Heart right ventricle (tissue), 16 donors: ENCODE results near the gene EARS2. TPM values are rescaled to one million over a fixed set of nuclear protein-coding genes. Genes with fewer than 3 reads are reported as not detected.

Experiments
- ATAC-seq, 8 donors: fragments of 200-7000 bp; cut with Tn5 transposase; one replicate each; pipeline ENCODE4 v1.9.1; 2020; ENCODE audit warnings: mild to moderate bottlenecking in 8 of 8, moderate library complexity in 8 of 8, moderate number of reproducible peaks in 1 of 8
- DNase-seq, 2 donors: peaks; one replicate each; pipeline ENCODE4 v3.0.0-alpha.2; 2020
- H3K27ac ChIP-seq, 10 donors: fragments of 200-600 bp; sonication (generic) in 2 of 10; one replicate each; pipeline versions ENCODE4 v1.5.0 to v1.8.0; 2020 to 2022; ENCODE audit warnings: mild to moderate bottlenecking in 3 of 10
- H3K27me3 ChIP-seq, 7 donors: fragments of 200-600 bp; one replicate each; pipeline ENCODE4 v1.8.0; 2021 to 2022; ENCODE audit warnings: mild to moderate bottlenecking in 2 of 7
- H3K36me3 ChIP-seq, 9 donors: fragments of 200-600 bp; sonication (generic) in 1 of 9; one replicate each; pipeline versions ENCODE4 v1.5.0 to v1.8.0; 2020 to 2022; ENCODE audit warnings: mild to moderate bottlenecking in 2 of 9
- H3K4me1 ChIP-seq, 9 donors: fragments of 200-600 bp; sonication (generic) in 1 of 9; one replicate each; pipeline versions ENCODE4 v1.5.0 to v1.8.0; 2020 to 2022; ENCODE audit warnings: mild to moderate bottlenecking in 4 of 9
- H3K4me3 ChIP-seq, 10 donors: fragments of 200-600 bp; sonication (generic) in 2 of 10; one replicate each; pipeline versions ENCODE4 v1.5.0 to v1.8.0; 2020 to 2022; ENCODE audit warnings: mild to moderate bottlenecking in 7 of 10, moderate library complexity in 2 of 10
- H3K9me3 ChIP-seq, 11 donors: fragments of 200-600 bp in 10 of 11; sonication (generic) in 2 of 11; one replicate each; pipeline versions ENCODE4 v1.5.0 to v1.8.0; 2013 to 2022; ENCODE audit warnings: mild to moderate bottlenecking in 2 of 11, control low read depth in 1 of 11, moderate library complexity in 1 of 11
- WGBS, 2 donors: extraction: QIAGEN DNeasy Blood & Tissue Kit; methylation state at CpG; one replicate each; pipeline ENCODE4 v1.1.7; 2013; ENCODE audit warnings: inconsistent platforms in 1 of 2; 5-methylcytosine and 5-hydroxymethylcytosine counted together
- intact Hi-C, 10 donors: fragments of 100-400 bp; cut with DNase I; formaldehyde crosslinking; loops; one replicate each; pipeline versions ENCODE4 v1.11.1 to v1.14.2; 2022
- polyA plus RNA-seq, 2 donors: library from polyadenylated mRNA; stranded (reverse); fragments of 200-250 nt; gene quantifications; one replicate each; pipeline ENCODE4 v1.2.3, GENCODE V29; 2013
- total RNA-seq, 10 donors: library from RNA; stranded (reverse); fragmentation: NEBNext Ultra II Directional in 3 of 10; extraction: Animal tissue kit (Norgen Biotek cat#: 25700) in 3 of 10; gene quantifications; one replicate each; pipeline versions ENCODE4 v1.2.1 to v1.2.4, GENCODE V29; 2021 to 2023
- TF ChIP-seq, protein P1 (sequence below), 9 donors: fragments of 200-600 bp; sonication (generic) in 2 of 9; IDR thresholded peaks; one replicate each; pipeline versions ENCODE4 v1.5.0 to v1.8.0; 2021 to 2022; ENCODE audit warnings: antibody characterized with exemption in 9 of 9, mild to moderate bottlenecking in 5 of 9, moderate library complexity in 1 of 9
- donor health status: Arrhythmogenic right ventricular cardiomyopathy.
- donor health status: ischemic (EF 13 %, LVEDD 7.1; RV severe dilation, severe dysfunction).
- donor health status: healthy with polysubstance abuse.
- donor health status: DM: no; HTN: yes; CAD: no.
- donor health status: DM: no; HTN: no; CAD: no.
- donor health status: ischemic (EF 25% LVEDD 6.9; RV normal size, moderate dysfunction).
- donor health status: ischemic (EF 25% LVEDD 5.7; RV mildly dilated, moderate dysfunction).
- donor health status: healthy.
- donor health status: DM: yes; HTN: yes; CAD: no.
- donor health status: Ischemic cardiomyopathy.
- donor health status: ischemic (EF 35%, LVEDD 5.7; RV mildly dilated, moderate dysfunction).
- donor health status: nonischemic (EF 11% LVEDD 7.7; RV severe dilation, severe dysfunction).
- donor health status: DM: yes; HTN: yes; CAD: no.
- donor health status: PGD.
- donor health status: ischemic (EF 29% LVEDD 5.4; RV normal size, mild dysfunction).
- donor health status: nonischemic (EF 23%, LVEDD 6.1; RV moderate dilation, normal function).

Gene EARS2
- total and polyA plus RNA-seq, 12 donors: 13.7 to 28.7 (median 21.7) TPM

DNA sequence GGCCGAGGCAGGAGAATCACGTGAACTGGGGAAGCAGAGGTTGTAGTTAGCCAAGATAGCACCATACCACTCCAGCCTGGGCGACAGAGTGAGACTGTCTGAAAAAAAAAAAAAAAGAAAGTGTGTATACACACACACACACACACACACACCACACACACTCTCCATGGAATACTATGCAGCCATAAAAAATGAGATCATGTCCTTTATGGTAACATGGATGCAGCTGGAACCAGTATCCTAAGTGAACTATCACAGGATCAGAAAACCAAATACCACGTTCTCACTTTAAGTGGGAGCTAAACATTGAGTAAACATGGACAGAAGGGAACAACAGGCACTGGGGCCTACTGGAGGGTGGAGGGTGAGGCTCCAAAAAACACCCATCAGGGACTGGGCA, 22.2 kb upstream of the EARS2 start:
- no peak for ATAC-seq
- intact Hi-C loops: no loop called here
- Histone ChIP-seq H3K4me1 (peaks cover 0 to 16% (median 11%) of the 10 kb centered on the region in 9 donors), H3K27me3 (no peaks in the 10 kb centered on the region), H3K27ac (no peak overlapping the region), H3K4me3 (no peak overlapping the region), H3K9me3 (no peaks in the 10 kb centered on the region), H3K36me3 (peaks cover 0 to 84% (median 41%) of the 10 kb centered on the region in 9 donors)
- TF ChIP-seq, protein P1, sequence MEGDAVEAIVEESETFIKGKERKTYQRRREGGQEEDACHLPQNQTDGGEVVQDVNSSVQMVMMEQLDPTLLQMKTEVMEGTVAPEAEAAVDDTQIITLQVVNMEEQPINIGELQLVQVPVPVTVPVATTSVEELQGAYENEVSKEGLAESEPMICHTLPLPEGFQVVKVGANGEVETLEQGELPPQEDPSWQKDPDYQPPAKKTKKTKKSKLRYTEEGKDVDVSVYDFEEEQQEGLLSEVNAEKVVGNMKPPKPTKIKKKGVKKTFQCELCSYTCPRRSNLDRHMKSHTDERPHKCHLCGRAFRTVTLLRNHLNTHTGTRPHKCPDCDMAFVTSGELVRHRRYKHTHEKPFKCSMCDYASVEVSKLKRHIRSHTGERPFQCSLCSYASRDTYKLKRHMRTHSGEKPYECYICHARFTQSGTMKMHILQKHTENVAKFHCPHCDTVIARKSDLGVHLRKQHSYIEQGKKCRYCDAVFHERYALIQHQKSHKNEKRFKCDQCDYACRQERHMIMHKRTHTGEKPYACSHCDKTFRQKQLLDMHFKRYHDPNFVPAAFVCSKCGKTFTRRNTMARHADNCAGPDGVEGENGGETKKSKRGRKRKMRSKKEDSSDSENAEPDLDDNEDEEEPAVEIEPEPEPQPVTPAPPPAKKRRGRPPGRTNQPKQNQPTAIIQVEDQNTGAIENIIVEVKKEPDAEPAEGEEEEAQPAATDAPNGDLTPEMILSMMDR (IDR thresholded peaks at IDR 0.05): no peak
- WGBS, 2 donors: 97% methylated on average over 4 of the region's 4 CpGs
- DNase-seq: no peak

- peak in 1 of 8 donors; percentile 28 for ATAC-seq
- peak overlapping the region in 1 of 10 donors; percentile 42 for H3K27ac ChIP-seq
- no peaks in the 10 kb centered on the region for H3K9me3 ChIP-seq
- 52 to 54% methylated on average over 5 of the region's 5 CpGs for WGBS, 2 donors
- H3K27me3 ChIP-seq: no peaks in the 10 kb centered on the region
- H3K4me3 ChIP-seq: no peak overlapping the region
- intact Hi-C loops: no loop called here
- DNase-seq: no peak
- peaks cover 0 to 13% (median 10%) of the 10 kb centered on the region in 9 donors for H3K4me1 ChIP-seq
- TF ChIP-seq, protein P1 (IDR thresholded peaks at IDR 0.05): no peak
- H3K36me3 ChIP-seq: peaks cover 0 to 89% (median 42%) of the 10 kb centered on the region in 9 donors
Observed at GRCh38 chr16:23578101-23578830, 21.1 kb upstream of the EARS2 start.

DNA sequence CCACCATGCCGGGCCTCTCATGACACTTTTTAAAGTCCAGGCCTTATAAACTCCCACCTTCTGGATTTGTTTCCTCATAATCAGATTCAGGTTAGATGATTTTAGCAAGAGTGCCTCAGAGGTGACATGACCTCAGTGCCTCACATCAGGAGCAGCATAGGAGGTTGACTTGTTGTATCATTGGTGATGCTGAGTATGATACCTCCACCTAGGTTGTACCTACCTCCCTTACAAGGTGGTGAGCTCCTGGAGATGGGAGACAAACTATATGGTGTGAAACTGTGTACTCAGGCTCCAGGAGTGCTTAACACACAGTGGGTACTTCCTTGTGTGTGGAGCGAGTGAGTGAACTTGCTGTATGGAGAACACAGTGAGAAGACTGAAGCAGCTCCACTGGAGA, 20.3 kb upstream of the EARS2 start:
- H3K27ac ChIP-seq: no peak overlapping the region
- ATAC-seq (peak in 1 of 8 donors; percentile 5), DNase-seq (no peak)
- no peak overlapping the region for H3K4me3 ChIP-seq
- TF ChIP-seq, protein P1 (IDR thresholded peaks at IDR 0.05): no peak
- 93 to 98% methylated on average over 2 of the region's 2 CpGs for WGBS, 2 donors
- H3K9me3 ChIP-seq: no peaks in the 10 kb centered on the region
- H3K36me3 ChIP-seq: peaks cover 0 to 97% (median 42%) of the 10 kb centered on the region in 9 donors
- no peaks in the 10 kb centered on the region for H3K27me3 ChIP-seq
- H3K4me1 ChIP-seq: peaks cover 0 to 13% (median 10%) of the 10 kb centered on the region in 9 donors
- intact Hi-C loops: no loop called here

GRCh38 chr16:23575834-23576233, 18.7 kb upstream of the EARS2 start:
- 88 to 89% methylated on average over 3 of the region's 3 CpGs for WGBS, 2 donors
- Histone ChIP-seq H3K4me3 (no peak overlapping the region), H3K9me3 (no peaks in the 10 kb centered on the region), H3K36me3 (peaks cover 0 to 97% (median 31%) of the 10 kb centered on the region in 9 donors), H3K27ac (no peak overlapping the region), H3K27me3 (no peaks in the 10 kb centered on the region), H3K4me1 (peaks cover 0 to 16% (median 10%) of the 10 kb centered on the region in 9 donors)
- intact Hi-C loops: no loop called here
- TF ChIP-seq, protein P1 (IDR thresholded peaks at IDR 0.05): no peak
- ATAC-seq: no peak
- DNase-seq: no peak
